ENCODE measurements around the gene SIM2.

Gene SIM2

DNA sequence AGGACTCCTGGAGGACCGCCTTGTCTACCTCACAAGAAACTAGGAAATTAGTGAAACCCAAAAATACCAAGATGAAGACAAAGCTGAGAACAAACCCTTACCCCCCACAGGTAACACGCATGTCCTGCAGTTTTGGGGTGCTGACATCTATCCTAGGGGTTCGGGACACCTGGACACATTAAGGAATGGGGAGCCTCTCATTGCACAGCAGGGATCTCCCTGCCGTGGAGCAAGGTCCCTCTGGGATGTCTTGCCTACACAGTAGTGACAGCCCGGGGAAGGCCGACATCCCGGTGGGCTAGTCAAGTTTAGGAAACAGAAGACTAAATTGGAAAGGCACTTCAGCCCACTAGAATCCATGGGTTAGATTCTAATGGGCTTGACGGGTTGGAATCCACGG lies 44.5 kb downstream of the SIM2 start:
- DNase-seq: no peak

DNA sequence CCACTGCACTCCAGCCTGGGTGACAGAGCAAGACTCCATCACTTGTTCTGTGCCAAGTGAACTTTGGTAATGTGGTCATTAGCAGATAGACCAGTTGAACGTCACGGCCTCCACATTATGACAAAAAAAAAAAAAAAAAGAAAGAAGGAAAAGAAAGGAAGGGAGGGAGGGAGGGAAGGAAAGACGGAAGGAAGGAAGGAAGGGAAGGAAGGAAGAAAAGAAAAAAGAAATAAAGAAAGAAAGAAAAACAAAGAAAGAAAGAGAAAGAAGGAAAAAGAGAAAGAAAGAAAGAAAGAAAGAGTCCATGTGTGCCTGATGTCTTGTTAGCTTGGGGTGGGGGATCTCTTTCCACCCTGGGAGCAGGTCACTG lies 45.3 kb downstream of the SIM2 start:
- DNase-seq: no peak

DNA sequence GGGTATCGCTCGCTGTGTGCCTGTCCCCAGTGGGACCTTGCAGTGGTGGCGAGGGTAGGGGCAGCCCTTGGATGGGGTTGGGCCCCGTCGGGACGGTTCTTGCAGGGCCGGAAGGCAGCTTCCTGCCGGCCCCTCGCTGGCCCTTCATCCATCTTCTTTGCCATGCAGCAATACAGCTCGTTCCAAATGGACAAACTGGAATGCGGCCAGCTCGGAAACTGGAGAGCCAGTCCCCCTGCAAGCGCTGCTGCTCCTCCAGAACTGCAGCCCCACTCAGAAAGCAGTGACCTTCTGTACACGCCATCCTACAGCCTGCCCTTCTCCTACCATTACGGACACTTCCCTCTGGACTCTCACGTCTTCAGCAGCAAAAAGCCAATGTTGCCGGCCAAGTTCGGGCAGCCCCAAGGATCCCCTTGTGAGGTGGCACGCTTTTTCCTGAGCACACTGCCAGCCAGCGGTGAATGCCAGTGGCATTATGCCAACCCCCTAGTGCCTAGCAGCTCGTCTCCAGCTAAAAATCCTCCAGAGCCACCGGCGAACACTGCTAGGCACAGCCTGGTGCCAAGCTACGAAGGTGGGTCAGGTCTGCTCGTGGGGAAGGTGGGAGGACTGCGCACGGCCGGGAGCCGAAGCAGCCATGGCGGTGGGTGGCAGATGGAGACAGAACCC lies 45.8 kb downstream of the SIM2 start:
- no peak for DNase-seq

DNA sequence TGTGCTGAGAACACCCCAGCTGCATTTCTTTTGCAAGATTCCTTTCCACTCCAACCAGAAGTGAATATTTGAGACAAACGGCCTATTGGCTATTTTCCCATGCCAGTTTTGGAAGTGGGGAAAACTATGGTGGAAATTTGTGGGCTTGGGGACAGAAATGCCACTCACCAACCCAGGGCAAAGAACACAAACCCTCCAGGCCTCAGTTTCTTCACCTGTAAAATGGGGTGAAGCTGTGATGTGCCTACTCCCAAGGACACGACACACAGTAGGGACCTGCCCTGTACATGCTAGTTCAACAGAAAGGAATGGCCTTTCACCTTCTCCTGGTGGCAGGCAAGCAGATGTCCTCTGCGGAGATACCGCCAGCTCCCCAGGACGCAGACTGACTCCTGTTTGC lies 46.5 kb downstream of the SIM2 start:
- DNase-seq: no peak

DNA sequence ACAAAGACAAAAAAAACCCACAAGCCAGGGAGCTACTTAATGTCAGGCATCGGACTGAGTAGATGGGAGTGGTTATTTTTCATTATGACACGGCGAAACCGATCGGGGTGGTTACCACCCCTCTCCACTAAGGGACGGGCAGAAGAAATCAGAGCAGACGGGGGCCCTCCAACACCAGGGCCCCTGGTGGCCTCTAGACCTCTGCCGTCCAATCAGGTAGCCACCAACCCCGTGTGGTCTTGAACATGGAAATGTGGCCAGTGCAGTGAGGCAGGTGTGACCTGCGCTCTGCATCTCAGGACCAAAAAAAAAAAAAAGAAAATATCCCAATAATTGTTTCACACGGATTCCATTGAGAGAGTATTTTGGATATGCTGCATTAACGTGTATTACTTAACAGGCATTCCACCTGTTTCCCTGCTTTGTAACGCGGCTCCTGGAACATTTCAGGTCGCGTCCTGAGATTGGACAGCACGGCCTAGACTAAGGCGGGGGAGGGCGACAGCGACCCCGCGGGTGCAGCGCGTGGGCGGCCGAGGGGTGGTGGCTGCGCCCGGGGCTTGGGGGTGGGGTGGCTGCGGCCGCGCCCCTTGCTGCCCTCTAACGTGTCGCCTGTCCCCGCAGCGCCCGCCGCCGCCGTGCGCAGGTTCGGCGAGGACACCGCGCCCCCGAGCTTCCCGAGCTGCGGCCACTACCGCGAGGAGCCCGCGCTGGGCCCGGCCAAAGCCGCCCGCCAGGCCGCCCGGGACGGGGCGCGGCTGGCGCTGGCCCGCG lies 48.3 kb downstream of the SIM2 start:
- no peak for DNase-seq

DNA sequence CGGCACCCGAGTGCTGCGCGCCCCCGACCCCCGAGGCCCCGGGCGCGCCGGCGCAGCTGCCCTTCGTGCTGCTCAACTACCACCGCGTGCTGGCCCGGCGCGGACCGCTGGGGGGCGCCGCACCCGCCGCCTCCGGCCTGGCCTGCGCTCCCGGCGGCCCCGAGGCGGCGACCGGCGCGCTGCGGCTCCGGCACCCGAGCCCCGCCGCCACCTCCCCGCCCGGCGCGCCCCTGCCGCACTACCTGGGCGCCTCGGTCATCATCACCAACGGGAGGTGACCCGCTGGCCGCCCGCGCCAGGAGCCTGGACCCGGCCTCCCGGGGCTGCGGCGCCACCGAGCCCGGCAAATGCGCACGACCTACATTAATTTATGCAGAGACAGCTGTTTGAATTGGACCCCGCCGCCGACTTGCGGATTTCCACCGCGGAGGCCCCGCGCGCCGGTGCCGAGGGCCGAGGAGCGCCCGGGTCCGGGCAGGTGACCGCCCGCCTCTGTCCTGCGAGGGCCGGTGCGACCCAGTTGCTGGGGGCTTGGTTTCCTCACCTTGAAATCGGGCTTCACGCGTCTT lies 49.0 kb downstream of the SIM2 start:
- peak; percentile 71 for DNase-seq

DNA sequence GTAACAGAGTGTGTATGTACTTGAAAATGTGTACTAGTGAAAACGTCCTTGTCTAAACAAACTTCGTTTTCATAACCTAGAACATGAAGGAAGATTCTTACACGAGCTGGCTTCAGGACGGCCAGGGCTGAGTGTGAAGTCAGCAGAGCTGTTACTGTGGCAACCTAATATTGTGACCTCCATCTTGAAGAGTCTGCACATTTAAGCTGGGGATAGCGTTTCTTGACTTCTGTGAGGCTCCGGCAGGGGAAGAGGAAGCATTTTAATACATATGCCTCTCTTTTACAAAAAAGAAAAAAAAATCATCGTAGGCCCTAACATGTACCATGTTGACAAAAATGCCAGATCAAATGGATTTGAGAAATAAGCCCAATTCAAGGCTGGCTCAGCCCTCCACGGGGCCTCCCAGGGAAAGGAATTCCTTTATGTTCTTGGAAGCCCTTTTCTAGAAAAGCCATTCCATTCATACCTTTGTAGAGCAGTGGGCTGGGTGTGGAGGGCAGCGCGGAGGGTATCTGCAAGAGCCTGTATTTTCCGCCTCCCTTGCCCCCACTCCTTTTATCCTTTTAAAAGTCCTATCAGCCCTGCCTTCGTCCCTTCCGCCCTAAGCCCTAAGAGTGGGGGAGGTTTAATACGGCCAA lies 51.1 kb downstream of the SIM2 start:
- DNase-seq: no peak

DNA sequence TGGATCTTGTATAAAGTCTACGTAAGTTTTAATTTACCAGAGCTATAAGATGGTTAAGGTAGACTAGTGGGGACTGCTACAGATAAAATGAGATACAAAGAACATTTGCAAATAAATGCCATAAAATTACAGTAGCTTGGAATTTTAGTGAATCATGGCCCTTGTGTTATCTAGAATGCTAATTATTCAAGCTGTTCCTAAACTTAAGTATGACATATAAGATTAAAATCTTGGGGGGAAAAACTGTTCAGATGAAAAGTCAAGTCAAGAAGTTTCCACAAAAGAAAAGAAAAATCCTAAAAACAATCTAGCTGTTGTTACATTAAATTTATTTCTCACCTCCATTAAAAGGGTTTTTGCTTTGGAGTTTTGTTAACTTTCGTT lies 51.7 kb downstream of the SIM2 start:
- no peak for DNase-seq

DNA sequence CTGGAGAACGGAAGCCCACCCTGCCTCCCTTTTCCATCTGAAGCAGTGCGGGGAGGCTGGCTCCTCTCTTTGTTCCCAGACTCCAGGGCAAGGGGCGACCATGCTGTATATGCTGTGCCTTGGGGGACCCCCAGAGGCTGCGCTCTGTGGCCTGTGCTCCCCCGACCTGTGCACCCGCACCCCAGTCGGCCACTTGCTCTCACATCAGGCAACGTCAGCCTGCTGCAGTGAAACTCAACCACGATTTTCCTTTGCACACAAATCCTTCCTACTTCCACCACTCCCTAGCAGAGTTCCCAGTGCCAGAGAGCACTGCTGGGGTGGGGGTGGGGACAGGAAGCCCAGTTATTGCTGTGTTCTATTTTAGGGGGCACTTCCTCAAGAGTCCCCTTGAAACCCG lies 52.5 kb downstream of the SIM2 start:
- no peak for DNase-seq

DNA sequence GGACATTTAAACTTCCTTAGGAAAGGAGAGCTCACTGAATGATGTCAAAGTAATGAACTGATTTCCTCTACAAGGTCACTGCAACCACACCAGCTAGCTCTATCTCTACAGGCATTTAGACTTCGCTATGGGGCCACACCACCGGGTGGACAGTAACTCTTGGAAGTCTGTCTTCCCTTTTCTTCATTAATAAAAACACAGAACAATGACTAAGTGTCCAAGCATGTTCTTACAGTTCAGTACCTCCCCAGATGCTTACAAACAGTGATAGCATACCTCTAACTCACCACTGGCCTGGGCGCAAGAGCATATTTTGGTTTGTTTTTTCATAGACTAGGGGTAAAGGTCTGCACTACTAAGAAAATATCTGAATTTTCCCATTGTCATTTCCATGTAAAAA lies 54.6 kb downstream of the SIM2 start:
- DNase-seq: no peak

DNA sequence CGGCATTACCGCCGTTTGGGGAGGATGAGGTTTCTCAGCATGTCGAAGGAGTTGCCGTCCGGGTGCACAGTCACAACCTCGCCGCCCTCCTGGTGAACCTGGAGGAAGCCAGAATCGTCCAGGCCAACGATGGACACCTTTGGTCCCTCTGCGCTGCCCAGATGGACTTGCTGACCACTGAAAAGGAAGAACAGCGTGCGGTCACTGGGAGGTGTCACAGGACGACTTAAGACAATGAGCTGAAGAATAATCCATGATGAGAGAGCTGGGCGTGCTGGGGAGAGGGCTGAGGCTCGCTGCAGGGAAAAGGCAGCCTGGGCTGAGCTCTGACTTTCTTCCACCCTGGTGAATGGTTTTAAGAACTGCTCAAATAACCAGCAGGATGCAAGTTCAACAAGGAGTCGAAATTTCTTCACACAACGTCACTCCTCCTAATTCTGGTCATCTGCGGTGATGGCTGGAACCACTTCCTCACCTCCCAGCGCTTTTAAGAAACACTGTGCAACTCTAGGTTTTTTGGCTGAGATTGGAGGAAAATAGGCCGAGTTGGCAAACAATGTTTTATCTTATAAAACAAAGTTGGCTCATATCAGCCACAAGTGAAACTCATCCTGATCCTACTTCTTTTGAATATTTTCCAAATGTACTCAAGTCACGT lies 55.5 kb downstream of the SIM2 start:
- DNase-seq: no peak

DNA sequence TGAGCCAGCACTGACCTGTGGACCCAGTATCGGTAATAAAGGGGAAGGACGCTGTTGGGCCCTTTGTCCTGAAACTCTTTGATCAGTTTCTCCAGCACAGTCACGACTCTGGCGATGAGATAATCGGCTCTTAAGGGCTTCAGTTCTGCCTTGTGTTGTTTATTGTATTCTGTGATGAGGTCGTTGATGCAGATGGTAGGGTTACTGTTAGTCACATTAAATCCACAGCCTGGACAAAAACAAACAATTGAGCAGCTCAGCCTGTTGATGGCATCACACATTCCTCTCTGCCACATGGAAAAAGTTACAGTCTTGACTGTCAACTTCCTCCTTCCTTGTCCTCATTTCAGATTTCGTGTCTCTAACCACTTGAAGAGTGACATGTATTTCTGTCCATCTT lies 57.6 kb downstream of the SIM2 start:
- DNase-seq: no peak

DNA sequence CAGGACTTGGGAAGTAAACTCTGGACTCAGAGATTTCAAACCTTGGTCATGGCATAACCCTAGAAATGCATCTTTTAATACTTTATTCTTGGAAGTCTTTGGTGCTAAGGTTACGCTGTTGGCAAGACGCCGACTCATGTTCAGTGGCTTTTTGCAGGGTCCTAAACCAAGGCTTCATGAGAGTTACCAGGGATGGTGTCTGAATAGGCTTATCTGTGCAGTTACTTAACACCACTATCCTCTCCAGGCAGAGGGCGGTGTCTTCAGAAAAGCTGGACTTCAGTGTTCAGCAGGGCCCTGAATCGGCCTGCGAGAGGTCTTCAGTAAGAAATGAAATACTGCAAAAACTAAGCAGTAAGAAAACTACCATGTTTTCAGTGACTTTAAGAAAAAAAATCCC lies 58.3 kb downstream of the SIM2 start:
- no peak for DNase-seq

DNA sequence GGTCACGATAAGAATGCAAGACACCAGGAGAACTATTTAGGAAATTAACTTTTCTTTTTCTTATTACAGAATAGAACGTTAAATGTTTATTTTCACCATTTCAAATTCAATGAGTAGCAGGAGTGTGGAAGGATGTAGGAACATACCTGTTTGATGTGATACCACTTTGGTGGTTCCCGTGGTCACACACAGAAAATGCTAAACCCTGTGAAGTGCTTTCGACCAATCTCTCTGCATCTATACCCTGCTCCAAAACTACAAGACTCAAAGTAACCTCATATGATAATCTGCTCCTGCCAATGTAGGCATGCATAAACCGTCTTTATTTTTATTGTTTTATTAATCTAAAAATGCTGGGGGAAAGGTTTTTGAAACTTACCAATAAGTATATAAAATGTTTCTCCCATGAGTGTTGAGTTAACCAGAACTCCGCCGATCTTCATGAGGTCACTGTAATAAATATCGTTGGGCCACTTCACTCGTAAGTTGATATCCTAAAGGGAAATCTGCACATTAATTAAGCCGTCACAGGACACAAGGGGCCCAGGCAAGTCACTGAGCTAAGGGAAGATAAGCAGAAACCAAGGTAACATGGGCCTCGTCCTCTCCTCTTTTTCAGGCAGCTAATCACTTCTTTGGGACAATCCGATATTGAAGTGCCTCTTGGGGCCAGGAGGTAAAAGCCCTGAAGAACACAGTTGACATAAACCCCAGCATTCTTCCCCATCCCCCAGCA lies 60.6 kb downstream of the SIM2 start:
- no peak for DNase-seq

DNA sequence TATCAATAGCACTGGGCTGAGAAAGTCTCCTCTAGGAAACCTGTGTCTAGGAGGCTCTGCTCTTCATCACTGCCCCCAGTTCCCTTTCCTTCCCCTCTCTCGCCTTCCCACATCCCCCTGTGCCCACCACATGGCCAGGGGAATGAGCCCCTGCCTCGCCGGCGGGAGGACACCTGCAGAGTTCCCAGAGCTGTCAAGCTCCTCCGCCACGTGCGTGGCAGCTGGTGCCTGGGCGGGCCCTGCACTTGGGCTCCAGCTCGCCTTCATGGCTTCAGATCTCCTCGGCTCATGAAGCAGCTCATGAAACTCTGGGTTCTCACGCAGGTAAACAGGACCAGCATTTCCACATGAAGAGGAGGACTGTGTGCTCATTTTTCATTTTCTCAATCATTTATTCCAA lies 62.8 kb downstream of the SIM2 start:
- no peak for DNase-seq

DNA sequence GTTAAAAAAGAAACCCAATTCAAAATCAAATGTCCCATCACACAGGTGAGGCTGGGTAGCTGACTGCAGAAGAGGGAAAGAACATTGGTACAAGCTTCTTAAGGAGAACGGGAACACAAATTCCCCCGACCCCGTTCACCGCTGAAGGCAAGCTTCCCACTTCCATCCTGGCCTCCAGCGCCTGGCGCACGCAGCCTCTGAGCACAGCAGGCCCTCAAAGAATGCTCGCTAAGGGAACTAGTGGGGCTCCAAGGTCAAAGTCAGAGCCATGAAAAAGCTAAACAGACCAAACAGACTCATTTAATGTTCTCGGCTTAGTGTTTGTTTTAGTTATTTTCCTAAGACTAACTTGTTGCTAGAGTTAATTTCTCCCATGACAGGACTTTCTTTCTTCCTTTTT lies 63.7 kb downstream of the SIM2 start:
- DNase-seq: no peak

DNA sequence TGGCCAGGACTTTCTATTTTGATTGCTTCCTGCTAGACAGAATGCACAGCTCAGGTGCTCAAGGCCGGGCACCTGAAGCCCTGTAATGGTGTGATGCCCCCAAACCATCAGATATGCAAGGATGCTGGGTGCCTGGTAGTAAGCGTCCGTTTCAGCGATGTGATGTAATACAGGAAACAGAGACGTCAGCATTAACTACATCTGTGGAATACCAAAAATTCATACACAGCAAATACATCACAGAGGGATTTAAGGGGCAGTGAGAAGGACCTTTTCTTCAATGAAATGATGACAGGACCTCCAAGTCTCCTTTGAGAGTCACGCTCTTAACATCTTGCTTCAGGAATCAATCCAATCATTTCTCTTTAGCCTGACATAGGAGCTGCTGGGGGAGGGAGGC lies 64.4 kb downstream of the SIM2 start:
- no peak for DNase-seq

DNA sequence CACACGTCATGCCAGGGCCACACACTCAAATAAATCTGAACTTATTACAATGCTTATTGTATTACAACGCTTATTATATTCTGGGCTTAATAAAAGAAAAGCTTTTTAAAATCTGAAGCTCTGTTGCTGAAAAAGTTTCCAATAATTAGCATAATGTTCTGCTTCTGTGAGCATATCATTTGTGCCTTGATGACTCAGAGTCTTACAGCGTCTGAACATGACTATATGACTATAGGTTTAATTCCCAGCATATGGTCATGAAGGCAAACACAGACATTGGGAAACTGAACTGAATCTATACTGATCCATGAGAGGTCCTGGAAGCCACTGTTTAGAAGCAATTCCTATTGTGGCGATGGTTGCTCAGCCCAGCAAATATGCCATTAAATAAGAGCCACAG lies 66.3 kb downstream of the SIM2 start:
- DNase-seq: no peak

DNA sequence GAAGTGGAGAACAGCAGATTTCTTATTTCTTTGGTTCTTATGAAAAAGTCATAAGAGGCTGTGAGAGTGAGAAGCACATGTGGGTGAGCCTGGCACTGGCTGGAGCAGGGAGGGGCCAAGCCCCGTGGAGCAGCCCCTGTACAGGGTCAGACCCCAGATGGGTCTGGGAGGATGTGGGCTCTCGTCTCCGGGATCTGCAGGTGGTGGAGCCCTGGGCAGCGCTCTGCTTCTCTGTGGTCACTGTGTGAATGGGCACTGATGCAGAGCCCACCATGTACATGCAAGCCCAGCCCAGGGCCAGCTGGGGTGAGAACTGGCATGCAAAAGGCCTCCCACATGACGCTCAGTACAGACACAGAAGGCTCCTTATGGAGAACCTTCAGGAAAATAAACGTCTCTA lies 67.6 kb downstream of the SIM2 start:
- DNase-seq: no peak

DNA sequence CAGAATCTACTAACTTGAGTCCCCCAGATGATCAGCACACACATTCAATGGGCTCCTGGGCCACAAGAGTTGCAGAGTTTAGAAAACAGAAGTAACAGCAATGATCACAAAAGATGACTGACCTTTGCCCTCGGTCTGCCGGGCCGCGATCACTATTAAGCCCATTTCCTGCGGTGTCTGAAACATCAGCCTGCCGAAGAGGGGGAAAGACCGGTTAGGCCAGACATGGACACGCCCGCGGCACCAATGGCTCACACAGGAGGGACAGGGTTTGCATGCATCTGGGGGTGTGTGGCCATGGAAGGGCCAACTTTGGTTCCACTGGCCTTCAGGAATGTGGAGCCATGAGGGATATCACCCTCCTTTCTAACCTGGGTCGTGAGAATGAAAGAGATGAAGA lies 68.2 kb downstream of the SIM2 start:
- DNase-seq: no peak

DNA sequence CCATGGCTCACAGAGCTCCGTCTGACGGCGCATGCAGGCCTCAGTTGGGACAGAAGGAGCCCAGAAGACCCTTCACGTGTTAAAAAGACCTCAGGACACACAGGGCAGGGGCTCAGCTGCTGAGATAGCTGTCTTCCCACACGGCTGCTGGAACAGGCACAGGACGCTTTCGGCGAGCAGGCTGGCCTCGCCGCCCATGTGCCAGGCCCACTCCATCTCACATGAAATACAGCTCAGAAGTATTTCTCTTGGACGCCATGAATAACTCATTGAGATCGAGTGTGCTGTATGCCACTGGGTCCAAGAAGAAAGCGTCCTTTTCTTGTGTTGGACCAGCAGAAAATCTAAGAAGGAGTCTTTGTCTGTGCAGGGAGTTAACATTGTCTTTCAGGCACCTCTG lies 69.6 kb downstream of the SIM2 start:
- no peak for DNase-seq

DNA sequence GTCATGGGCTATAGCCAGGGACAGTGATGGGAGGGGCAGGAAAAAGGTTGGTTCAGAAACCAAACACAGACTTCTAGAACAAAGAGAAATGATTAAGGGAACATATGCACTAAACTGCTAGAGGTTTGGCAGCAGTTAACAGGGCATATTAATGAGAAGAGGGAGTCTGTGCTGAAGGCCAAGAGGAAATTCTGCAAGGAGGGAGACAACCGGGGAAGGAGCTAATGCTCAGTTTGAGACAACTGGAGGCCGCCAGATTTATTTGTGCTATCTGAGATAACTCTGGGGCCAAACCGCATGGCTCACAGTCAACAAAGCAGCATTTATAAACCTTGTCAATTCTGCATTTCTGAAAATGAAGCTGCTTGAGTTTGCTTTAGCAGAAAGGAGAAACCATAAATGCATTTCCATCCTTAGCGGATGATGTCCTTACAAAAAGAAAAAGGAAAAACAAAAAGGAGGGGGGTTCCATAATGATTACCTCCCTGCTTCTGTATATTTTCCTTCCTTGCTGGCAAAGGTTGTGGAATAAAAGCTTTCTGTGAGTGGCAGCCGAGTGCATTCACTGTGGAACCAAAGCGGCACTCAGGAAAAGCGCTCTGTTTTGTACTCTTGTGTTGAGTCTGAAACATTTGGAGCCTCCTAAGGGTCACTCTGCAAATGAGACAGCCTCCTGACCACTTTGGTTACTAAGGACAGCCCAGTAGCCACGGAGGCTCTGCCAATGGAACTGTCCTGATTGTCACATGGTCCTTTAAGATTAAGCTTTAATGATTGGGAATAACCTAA lies 70.3 kb downstream of the SIM2 start:
- no peak for DNase-seq
